Measurements from ENCODE around the gene WDR38.
A peak's percentile ranks its signal among the peaks of the same experiment; 100 is the strongest.
"Not testable (repeated sequence)": the region's sequence is repeated elsewhere in the genome, so short reads cannot be mapped to it uniquely, and the experiment has no call there.

WDR38 gene

GRCh38 chr9:124835026-124835557 lies 18.2 kb upstream of the WDR38 start:
- H3K9me3 ChIP-seq = no peaks in the 10 kb centered on the region
- H3K4me1 ChIP-seq = peaks cover 0 to 38% (median 18%) of the 10 kb centered on the region in 4 donors
- H3K4me3 ChIP-seq = no peak overlapping the region
- no peaks in the 10 kb centered on the region for H3K36me3 ChIP-seq
- DNase-seq = peak in 1 of 2 donors; percentile 80
- TF ChIP-seq, protein P1, sequence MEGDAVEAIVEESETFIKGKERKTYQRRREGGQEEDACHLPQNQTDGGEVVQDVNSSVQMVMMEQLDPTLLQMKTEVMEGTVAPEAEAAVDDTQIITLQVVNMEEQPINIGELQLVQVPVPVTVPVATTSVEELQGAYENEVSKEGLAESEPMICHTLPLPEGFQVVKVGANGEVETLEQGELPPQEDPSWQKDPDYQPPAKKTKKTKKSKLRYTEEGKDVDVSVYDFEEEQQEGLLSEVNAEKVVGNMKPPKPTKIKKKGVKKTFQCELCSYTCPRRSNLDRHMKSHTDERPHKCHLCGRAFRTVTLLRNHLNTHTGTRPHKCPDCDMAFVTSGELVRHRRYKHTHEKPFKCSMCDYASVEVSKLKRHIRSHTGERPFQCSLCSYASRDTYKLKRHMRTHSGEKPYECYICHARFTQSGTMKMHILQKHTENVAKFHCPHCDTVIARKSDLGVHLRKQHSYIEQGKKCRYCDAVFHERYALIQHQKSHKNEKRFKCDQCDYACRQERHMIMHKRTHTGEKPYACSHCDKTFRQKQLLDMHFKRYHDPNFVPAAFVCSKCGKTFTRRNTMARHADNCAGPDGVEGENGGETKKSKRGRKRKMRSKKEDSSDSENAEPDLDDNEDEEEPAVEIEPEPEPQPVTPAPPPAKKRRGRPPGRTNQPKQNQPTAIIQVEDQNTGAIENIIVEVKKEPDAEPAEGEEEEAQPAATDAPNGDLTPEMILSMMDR (IDR thresholded peaks at IDR 0.05) = no peak
- intact Hi-C loops (cut with DNase I; ENCODE audit: low total_unique reads) = no loop called here
- peak overlapping the region; percentile 21 to 26 for H3K27ac ChIP-seq
- H3K27me3 ChIP-seq = peaks cover 0 to 4% of the 10 kb centered on the region in 2 donors

DNA sequence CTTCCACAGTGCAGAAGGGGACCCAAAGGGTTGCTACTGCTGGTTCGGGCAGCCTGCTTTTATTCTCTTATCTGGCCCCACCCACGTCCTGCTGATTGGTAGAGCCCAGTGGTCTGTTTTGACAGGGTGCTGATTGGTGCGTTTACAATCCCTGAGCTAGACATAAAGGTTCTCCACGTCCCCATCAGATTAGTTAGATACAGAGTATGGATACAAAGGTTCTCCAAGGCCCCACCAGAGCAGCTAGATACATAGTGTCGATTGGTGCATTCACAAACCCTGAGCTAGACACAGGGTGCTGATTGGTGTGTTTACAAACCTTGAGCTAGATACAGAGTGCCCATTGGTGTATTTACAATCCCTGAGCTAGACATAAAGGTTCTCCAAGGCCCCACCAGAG lies 15.1 kb upstream of the WDR38 start:
- H3K36me3 ChIP-seq; DNase-seq; H3K27ac ChIP-seq; H3K27me3 ChIP-seq; H3K4me3 ChIP-seq; intact Hi-C loops (cut with DNase I; ENCODE audit: low total_unique reads); H3K9me3 ChIP-seq: not testable (repeated sequence)
- H3K4me1 ChIP-seq = peaks cover 0 to 21% (median 12%) of the 10 kb centered on the region in 4 donors

DNA sequence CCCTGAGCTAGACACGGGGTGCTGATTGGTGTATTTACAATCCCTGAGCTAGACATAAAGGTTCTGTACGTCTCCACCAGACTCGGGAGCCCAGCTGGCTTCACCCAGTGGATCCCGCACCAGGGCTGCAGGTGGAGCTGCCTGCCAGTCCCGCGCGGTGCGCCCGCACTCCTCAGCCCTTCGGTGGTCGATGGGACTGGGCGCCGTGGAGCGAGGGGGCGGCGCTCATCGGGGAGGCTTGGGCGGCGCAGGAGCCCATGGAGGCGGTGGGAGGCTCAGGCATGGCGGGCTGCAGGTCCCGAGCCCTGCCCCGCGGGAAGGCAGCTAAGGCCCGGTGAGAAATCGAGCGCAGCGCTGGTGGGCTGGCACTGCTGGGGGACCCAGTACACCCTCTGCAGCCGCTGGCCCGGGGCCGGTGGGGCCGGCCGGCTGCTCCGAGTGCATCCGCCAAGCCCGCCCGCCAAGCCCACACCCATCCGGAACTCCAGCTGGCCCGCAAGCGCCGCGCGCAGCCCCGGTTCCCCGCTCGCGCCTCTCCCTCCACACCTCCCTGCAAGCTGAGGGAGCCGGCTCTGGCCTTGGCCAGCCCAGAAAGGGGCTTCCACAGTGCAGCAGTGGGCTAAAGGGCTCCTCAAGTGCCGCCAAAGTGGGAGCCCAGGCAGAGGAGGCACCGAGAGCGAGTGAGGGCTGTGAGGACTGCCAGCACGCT lies 14.5 kb upstream of the WDR38 start:
- peaks cover 0 to 19% (median 12%) of the 10 kb centered on the region in 4 donors for H3K4me1 ChIP-seq
- H3K27me3 ChIP-seq; H3K36me3 ChIP-seq; H3K9me3 ChIP-seq; DNase-seq; intact Hi-C loops (cut with DNase I; ENCODE audit: low total_unique reads); H3K27ac ChIP-seq; H3K4me3 ChIP-seq: not testable (repeated sequence)

DNA sequence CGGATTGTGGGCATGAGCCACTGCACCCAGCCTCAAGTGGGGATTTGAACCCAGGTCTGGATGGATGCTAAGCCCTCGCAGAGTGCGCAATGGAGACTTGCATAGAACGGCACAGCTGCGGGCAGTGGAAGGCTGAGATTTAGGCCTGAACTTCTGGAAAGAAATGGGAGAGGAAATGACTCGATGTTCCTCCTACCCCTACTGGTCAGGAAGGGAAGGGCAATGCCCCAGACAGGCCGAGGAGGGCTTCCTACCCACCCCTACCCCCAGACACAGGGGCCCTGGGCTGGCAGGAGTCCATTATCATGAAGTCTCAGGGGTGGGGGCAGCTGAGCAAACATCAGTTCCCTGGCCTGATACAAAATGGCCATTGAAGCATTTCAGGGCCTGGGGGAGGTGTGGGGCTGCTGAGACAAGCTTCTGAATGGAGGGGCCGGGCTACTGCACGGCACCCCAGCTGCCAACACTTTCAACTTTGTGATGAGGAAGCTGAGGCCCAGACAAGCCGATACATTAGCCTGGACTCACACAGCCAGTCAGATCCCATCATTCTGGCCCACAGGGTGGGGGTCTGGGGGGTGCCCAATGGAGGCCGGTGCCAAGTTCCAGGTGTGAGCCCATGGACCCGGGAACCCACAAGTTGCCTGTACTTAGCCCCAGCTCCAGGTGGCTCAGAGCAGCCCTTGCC lies 13.5 kb upstream of the WDR38 start:
- Histone ChIP-seq H3K27ac (no peak overlapping the region), H3K4me1 (peaks cover 0 to 14% (median 8%) of the 10 kb centered on the region in 4 donors), H3K36me3 (no peaks in the 10 kb centered on the region), H3K4me3 (no peak overlapping the region), H3K9me3 (no peaks in the 10 kb centered on the region), H3K27me3 (peaks cover 0 to 8% of the 10 kb centered on the region in 2 donors)
- DNase-seq = no peak
- intact Hi-C loops (cut with DNase I; ENCODE audit: low total_unique reads) = no loop called here
- TF ChIP-seq, protein P1 (IDR thresholded peaks at IDR 0.05) = peak in 1 of 2 experiments; percentile 12

- TF ChIP-seq, protein P1 (IDR thresholded peaks at IDR 0.05) = peak in 1 of 2 experiments; percentile 5
- H3K27me3 ChIP-seq = peaks cover 0 to 8% of the 10 kb centered on the region in 2 donors
- peaks cover 0 to 8% (median 2%) of the 10 kb centered on the region in 4 donors for H3K4me1 ChIP-seq
- no peaks in the 10 kb centered on the region for H3K36me3 ChIP-seq
- DNase-seq = no peak
- H3K9me3 ChIP-seq = no peaks in the 10 kb centered on the region
- H3K27ac ChIP-seq = no peak overlapping the region
- intact Hi-C loops (cut with DNase I; ENCODE audit: low total_unique reads) = no loop called here
- no peak overlapping the region for H3K4me3 ChIP-seq
Observed at GRCh38 chr9:124840300-124840833, 12.9 kb upstream of the WDR38 start.

DNA sequence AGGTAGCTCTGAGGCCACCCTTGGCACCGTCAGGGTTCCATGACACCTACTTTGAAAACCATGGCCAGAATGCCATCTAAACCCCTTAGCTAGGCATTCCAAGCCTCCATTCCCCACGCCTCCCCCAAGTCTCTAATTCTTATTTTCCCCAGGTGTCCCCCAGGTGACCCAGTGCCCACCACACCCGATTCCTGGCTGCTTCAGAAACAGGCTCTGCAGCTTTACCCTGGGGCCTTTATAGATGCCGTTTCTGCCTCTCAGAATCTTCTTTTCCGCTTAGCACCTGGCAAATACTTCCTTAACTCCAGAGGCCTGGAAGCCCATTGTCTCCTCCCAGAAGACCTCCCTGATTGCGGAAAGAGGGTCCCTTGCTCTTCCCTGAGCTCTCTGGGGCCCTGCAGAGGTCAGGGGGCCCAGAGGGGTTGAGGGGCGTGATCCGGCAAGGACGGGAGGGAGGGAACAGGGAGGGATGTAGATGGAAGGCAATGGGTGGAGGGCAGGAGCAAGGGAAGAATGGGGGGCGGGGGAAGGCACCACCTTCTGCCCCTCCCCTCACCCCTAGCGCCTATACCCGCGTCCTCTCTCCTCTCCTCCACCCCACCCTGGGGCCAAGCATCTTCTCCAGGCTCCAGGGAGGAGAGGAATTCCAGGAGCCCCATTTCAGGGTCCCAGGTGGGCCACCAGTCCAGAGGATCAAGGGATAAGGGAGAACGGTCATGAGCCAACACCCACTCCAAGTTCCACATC lies 12.0 kb upstream of the WDR38 start:
- Histone ChIP-seq H3K27ac (no peak overlapping the region), H3K9me3 (no peaks in the 10 kb centered on the region), H3K4me3 (no peak overlapping the region), H3K27me3 (peaks cover 0 to 10% of the 10 kb centered on the region in 2 donors), H3K36me3 (no peaks in the 10 kb centered on the region), H3K4me1 (no peaks in the 10 kb centered on the region)
- intact Hi-C loops (cut with DNase I; ENCODE audit: low total_unique reads) = no loop called here
- DNase-seq = no peak
- TF ChIP-seq, protein P1 (IDR thresholded peaks at IDR 0.05) = no peak

Measured in tibial artery (tissue), 4 donors.